ENCODE measurements around the gene CRYGS. TPM values are rescaled to one million over a fixed set of nuclear protein-coding genes. Genes with fewer than 3 reads are reported as not detected.
"Not testable (repeated sequence)": the region's sequence is repeated elsewhere in the genome, so short reads cannot be mapped to it uniquely, and the experiment has no call there.

The CRYGS gene
- total RNA-seq, 4 donors from 2014 or later: 1.1 to 4.2 (median 2.9) TPM

GRCh38 chr3:186569779-186570095, 25.6 kb upstream of the CRYGS start:
- peaks cover 0 to 15% of the 10 kb centered on the region in 2 donors for H3K36me3 ChIP-seq
- peak overlapping the region; percentile 20 to 46 (median 35) for H3K27ac ChIP-seq
- WGBS, 2 donors: 7 to 14% methylated on average over 7 of the region's 7 CpGs
- H3K4me3 ChIP-seq (replicated peaks in 1 of 3): peak overlapping the region in 1 of 3 donors; percentile 22
- no peaks in the 10 kb centered on the region for H3K9me3 ChIP-seq
- TF ChIP-seq POLR2A (IDR thresholded peaks at IDR 0.05): no peak
- TF ChIP-seq, protein P1, sequence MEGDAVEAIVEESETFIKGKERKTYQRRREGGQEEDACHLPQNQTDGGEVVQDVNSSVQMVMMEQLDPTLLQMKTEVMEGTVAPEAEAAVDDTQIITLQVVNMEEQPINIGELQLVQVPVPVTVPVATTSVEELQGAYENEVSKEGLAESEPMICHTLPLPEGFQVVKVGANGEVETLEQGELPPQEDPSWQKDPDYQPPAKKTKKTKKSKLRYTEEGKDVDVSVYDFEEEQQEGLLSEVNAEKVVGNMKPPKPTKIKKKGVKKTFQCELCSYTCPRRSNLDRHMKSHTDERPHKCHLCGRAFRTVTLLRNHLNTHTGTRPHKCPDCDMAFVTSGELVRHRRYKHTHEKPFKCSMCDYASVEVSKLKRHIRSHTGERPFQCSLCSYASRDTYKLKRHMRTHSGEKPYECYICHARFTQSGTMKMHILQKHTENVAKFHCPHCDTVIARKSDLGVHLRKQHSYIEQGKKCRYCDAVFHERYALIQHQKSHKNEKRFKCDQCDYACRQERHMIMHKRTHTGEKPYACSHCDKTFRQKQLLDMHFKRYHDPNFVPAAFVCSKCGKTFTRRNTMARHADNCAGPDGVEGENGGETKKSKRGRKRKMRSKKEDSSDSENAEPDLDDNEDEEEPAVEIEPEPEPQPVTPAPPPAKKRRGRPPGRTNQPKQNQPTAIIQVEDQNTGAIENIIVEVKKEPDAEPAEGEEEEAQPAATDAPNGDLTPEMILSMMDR (IDR thresholded peaks at IDR 0.05): no peak
- no peak for DNase-seq
- intact Hi-C loops (cut with DNase I): no loop called here
- H3K27me3 ChIP-seq: no peaks in the 10 kb centered on the region
- peaks cover 25 to 38% of the 10 kb centered on the region in 2 donors for H3K4me1 ChIP-seq

DNA sequence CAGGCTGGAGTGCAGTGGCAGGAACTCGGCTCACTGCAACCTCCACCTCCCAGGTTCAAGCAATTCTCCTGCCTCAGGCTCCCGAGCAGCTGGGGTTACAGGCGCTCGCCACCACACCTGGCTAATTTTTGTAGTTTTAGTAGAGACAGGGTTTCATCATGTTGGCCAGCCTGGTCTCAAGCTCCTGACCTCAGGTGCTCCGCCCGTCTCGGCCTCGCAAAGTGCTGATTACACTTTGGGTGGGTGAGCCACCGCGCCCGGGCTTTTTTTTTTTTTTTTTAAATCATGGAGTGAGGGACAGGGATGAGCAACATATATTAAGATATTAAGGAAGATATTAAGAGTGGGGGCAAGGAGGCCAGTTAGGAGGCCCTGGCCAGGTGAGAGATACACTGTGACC, 25.2 kb upstream of the CRYGS start:
- H3K4me3 ChIP-seq (replicated peaks in 1 of 3); H3K27me3 ChIP-seq; DNase-seq; intact Hi-C loops (cut with DNase I); H3K9me3 ChIP-seq: not testable (repeated sequence)
- peak overlapping the region in 1 of 3 donors; percentile 46 for H3K27ac ChIP-seq
- WGBS, 2 donors: 86% methylated on average over 11 of the region's 11 CpGs
- peaks cover 25 to 34% of the 10 kb centered on the region in 2 donors for H3K4me1 ChIP-seq
- H3K36me3 ChIP-seq: peaks cover 0 to 15% of the 10 kb centered on the region in 2 donors

GRCh38 chr3:186567072-186567921, 23.1 kb upstream of the CRYGS start, which contains the start of gene TBCCD1:
TBCCD1 (minus strand) TSS chr3:186567339; CDS start chr3:186564329, 3,010 bp downstream.
- Histone ChIP-seq H3K27me3 (no peaks in the 10 kb centered on the region), H3K4me1 (peaks cover 25 to 35% of the 10 kb centered on the region in 2 donors), H3K4me3 (replicated peaks in 1 of 3) (peak within 1 kb of the TSS; percentile 43 to 91 (median 68)), H3K9me3 (no peaks in the 10 kb centered on the region), H3K27ac (peak within 1 kb of the TSS; percentile 6 to 90 (median 78)), H3K36me3 (peaks cover 0 to 3% of the 10 kb centered on the region in 2 donors)
- intact Hi-C loops (cut with DNase I): no loop called here
- DNase-seq: peak; percentile 89 to 92
- TF ChIP-seq POLR2A (IDR thresholded peaks at IDR 0.05): peak; percentile 69 to 98
- TF ChIP-seq, protein P1 (IDR thresholded peaks at IDR 0.05): no peak
- 0 to 1% methylated on average over 13 to 19 of the region's 66 CpGs for WGBS, 2 donors

- H3K4me1 ChIP-seq: peaks cover 22 to 30% of the 10 kb centered on the region in 2 donors
- intact Hi-C loops (cut with DNase I): no loop called here
- H3K4me3 ChIP-seq (replicated peaks in 1 of 3): peak overlapping the region; percentile 43 to 91 (median 68)
- H3K36me3 ChIP-seq: peaks cover 0 to 2% of the 10 kb centered on the region in 2 donors
- H3K27me3 ChIP-seq: no peaks in the 10 kb centered on the region
- TF ChIP-seq, protein P1 (IDR thresholded peaks at IDR 0.05): no peak
- TF ChIP-seq POLR2A (IDR thresholded peaks at IDR 0.05): no peak
- peak overlapping the region; percentile 6 to 90 (median 78) for H3K27ac ChIP-seq
- no peaks in the 10 kb centered on the region for H3K9me3 ChIP-seq
- 0% methylated on average over 7 of the region's 14 CpGs for WGBS, 2 donors
- no peak for DNase-seq
These were observed 22.5 kb upstream of the CRYGS start for GRCh38 chr3:186566772-186567071.

DNA sequence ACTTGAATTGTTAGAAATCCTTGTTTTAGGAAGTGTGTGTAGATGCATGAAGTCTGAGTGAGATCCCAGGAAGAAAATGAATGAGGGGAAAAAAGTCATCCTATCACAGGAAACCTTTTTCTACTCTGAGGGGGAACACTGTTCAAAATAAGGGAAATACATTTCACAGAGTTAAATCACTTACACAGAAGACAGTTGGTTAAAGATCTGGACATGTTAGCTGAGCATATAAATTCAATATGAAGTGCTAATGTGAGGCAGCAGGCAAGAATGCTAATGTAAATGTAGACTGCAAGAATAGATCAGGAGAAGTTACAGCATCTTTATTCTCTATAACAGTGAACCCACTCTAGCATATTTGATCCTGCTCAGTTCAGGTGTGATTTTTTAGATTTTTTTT, 20.4 kb upstream of the CRYGS start:
- H3K27me3 ChIP-seq: no peaks in the 10 kb centered on the region
- H3K9me3 ChIP-seq: no peaks in the 10 kb centered on the region
- H3K36me3 ChIP-seq: peaks cover 0 to 2% of the 10 kb centered on the region in 2 donors
- intact Hi-C loops (cut with DNase I): no loop called here
- H3K27ac ChIP-seq: no peak overlapping the region
- DNase-seq: no peak
- H3K4me3 ChIP-seq (replicated peaks in 1 of 3): no peak overlapping the region
- peaks cover 11 to 24% of the 10 kb centered on the region in 2 donors for H3K4me1 ChIP-seq
- TF ChIP-seq, protein P1 (IDR thresholded peaks at IDR 0.05): no peak
- TF ChIP-seq POLR2A (IDR thresholded peaks at IDR 0.05): no peak

Measured in thyroid gland (tissue), 4 donors.